Inferior parietal cortex (tissue), 1 donor: ENCODE measurements around the gene ETS1.

Experiments
- DNase-seq: peaks from one replicate; pipeline ENCODE4 v3.0.0-alpha.2; 2016; ENCODE audit errors: extremely low spot score

The ETS1 gene

DNA sequence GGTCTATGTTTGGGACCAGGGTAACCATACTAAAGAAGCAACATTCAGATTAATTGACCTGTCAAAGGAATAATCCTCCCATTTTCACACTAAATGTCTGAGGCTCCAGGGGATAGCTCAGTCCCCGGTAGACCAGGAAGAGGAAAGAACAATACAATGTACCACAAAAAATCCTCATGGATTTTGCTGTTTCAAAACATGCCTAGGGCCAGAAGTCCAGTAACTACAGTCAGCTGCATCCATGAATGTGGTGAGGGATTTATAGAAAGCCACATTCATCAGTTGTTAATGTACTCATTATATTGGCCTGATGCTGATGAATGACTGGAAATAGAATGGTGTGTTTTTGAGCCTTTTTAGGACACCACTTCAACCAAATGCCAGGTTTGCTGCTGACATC lies 6.9 kb upstream of the ETS1 start:
- no peak for DNase-seq

DNA sequence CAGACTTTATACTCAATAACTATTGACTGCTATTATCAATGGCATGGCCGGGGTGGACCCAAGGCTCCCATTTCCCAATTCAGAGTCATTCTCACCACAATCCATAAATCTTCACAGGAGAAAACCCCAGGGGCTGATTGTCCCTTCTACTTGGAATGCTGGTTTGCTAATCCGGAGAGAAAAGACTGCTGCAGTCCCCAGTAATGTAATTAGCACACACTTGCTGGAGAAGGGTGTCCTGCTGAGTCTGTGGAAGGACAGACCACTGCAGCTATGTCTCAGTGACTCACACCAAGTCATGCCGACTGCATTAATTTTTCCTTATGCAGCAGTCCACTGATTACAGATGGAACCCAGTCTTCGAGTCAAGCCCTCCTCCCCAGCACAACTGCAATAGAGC lies 5.9 kb upstream of the ETS1 start:
- no peak for DNase-seq

DNA sequence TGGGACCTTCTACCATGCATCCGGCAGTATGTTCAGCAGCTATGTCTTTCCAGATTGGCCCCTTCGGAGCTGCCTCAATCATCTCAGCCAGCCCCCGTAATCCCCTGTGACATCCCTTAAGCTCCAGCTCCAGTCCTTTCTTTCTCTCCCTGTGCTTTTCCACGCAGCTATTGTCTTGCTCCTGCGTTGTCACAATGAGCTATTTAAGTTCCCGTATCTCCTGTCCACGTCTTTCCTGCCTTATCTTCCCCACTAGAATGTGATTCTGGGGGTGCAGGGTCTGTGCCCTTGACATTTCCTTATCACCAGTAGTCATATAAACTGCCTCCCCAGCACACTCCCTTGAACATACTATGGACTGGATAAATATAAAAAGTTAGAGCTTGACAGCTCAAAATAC lies 5.1 kb upstream of the ETS1 start:
- DNase-seq, result no peak

DNA sequence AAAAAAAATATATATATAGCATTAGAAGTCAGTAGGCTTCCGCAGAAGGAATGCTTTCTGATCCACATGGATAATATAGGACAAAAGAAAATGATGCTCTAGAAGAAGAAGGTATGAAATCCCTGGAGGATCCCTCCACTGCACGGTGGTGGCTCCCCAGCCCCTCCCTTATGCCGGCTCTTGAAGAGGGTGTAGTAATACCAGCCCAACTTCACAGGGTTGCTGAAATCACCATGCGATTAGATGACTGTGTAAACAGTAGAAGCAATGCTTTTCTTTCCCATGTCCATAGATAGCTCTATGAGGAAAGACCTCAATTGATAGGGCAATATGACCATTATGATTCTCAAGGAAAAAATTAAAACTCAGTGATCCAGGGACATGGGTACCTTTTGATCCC lies 3.2 kb upstream of the ETS1 start:
- DNase-seq, result no peak

DNA sequence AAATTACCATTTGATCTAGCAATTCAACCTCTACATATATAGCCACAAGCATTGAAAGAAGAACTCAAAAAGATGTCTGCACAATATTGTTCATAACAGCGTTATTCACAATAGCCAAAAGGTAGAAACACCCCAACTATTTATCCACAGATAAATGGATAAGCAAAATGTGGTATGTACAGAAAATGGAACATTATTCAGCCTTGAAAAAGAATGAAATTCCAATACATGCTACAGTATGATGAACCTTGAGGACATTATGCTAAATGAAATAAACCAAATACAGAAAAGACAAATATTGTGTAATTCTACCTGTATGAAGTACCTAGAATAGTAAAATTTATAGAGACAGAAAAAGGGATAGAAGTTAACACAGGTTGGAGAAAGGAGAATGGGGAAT lies 2.6 kb upstream of the ETS1 start:
- DNase-seq, result no peak

DNA sequence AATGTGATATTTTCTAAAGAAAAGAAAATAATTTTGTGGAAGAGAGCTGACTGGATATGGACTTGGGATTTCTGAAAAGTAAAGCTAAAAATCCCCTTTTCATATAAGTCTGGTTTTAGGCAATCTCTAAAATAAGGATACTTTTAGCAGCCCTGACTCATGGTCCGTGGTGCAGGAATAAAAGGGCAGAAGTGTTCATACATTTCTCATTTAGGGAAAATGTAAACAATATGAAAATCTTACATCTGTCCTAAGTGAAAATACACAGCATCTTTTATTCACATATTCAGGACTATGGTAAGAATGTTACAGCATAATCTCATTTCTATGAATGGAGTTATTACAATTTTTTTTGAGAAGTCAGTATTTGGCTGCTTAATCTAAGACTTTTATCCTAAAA lies 735 bp upstream of the ETS1 start:
- no peak for DNase-seq

DNA sequence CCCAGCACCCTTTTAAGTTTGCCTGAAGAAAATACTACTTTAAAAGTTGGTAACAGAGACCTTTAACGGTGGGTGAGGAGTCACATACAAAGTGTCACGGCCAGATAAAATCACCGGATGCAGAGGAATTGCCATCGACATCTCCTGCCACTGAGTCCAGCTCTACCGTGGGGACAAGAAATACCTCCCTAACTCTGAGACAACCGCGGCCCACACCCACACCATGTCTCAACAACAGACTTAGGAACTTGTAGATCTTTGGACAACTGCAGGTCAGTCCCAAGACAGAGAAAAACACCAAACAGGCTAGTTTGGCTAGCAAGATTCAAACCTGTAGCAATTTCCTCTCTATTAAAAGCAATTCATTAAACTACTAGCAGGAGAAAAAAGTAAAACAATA lies 669 bp downstream of the ETS1 start:
- no peak for DNase-seq

DNA sequence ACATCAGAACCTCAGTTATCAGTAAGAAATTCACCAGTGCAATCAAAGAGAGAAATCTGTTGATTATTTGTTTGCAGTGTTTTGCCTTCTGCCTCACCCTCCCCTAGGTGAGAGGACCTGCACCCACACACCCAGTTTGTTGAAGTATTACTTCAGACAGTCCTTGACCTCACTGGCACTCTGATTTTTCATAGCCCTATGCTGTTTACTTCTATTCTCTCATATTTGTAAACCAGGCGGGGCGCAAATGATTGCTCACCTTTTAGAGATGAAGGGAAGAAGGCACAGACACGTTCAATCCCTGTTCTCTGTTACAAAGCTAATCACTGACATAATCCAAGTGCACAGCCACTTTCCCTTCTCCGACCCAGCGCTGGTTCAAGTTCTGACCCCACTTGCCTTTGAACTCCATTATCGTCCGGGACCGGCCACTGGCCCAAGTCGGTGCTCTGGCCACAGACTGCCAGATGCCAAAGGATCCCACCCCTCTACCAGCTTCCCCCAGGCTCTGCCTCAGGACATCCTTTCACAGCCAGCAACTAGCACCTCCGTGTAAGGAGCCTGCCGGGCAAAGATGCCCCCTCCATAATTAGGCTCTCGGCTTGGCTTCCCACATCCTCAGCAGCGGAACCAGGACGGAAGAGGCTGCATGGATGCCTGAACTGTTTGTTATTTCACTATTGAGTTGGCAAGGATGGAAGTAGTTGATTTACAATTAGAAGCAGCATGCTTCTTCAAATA lies 1.7 kb downstream of the ETS1 start:
- no peak for DNase-seq

DNA sequence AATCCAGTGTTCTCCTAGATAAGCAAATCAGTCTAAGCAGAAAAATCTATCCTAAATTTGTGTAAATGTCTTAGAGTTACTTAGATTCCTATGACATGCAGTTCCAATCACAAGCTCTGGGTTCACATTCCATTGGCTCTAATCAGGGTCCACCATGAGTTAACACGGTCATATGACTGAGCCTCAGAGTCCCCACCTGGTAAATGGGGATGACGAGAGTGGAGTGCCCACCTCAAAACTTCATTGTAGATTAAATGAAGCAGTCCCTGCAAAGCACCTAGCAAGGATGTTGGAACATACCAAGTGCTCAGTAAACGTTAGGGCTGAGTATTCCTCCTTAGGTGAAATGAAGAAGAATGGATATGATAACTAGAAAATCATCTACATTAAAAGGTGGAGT lies 3.1 kb downstream of the ETS1 start:
- no peak for DNase-seq

DNA sequence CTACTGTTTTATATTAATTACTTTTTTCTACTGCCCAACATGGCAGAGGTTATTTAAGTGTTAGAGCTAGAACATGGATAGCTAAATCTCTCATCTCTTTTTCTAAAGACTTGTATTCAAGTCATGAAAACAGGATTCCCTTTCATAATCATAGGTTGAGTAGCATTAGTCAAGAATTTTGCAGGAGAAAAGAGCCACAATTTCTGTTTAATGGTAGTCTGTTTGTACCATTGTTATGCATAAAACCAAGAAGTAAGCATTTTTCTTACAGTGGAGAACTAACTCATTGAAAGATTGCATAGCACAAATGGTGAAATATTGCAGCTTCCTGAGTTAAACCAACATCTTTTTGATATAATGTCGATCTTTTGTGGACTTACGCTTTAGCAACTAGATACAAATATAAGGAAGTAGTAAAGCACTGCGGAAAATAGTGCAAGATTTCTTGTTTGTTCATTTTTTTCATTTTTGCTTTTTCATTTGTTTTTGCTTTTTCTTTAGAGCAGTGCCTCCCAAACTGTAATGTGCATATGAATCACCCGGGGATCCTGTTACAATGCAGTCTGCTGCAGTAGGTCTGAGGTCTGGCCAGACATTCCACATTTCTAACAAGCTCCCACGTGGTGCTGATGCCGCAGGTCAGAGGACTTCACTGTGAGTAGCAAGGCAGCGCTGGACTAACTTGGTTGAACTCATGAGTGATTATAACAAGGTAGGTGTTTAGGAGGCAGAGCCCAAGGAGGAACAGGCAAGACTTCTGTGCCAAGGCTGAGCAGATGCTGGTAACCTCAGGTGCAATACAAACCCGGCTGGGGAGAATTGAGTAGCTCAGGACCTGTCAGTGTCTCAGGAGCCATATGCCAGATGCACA lies 4.6 kb downstream of the ETS1 start:
- DNase-seq, result no peak

DNA sequence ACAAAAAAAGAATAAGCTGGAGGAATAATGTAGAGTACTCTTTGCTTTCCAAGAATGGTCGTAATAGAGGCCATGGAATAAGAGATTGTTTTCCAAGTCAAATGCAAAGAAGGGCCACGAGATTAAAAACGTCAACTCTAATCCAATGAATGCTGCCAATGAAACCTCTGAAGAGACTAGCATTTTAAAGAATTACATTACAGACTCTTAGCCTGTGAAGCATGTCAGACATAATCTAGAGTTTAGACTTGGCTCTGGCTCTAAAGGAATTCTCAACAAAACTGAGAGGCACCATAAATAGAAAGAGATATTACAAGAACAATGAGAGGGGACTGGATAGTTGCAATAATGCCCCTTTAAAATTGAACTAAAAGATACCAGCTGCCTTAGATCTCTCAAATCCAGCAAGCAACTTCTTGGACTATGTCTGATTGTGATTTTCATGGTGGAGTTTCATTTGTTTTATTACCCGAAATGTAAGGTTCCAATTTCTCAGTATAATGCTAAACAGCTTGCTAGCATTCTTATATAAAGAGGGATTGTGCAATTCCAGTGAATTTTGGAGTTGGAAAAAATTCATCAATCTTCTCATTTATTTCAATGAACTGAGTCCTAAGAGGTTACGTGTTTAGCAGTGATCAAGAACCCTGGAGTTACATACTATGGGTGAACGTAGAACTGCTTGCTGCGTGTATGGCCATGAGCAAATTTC lies 5.6 kb downstream of the ETS1 start:
- DNase-seq, result no peak

DNA sequence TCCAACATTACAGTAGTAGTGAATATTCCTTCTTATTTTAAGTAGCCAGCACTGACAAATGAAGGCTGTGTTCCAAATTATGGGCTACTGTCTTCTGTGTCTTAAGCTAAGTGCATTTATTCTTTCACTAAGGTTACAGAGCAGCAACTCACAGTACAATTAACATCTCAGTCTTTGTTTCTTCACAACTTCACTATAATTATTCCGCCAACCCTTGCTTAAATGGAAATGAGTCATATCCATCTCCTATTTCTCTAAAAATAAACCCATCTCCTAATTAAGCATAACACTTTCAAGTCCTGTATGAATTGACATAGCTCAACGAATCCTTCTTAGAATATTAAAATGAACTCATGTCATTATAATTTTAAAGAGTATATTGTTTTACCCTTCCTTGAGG lies 6.7 kb downstream of the ETS1 start:
- no peak for DNase-seq

DNA sequence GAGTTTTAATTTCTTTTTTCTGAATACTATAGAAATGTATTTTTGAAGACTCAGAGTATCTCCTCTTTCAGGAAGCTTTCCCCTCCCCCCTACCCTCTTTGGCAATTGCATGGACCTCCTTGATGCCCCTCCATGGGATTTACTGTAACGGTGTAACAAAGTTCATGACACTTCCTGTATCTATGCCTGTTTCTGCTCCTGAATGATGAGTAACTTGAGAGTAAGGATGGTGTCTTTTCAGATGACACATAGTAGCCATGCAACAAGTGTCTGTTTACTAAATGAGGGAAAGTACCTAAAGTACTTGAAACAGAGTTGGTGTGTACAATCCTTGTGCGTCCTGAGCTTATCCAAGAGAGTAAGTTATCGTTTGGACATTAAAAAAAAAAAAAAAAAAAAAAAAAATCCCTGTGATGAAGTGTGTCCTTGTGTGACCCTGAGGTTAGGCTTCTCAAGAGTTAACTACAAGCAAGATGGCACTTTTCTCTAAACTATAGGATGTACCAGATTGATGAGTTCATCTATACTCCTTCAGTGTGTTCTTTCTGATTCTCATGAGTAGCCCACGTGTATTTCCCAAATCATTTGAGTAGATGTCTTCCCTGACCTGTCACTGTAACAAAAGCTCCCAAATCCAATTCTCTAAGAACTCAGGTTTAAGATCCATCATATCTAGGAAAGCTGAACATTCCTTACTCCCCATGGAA lies 7.4 kb downstream of the ETS1 start:
- no peak for DNase-seq

DNA sequence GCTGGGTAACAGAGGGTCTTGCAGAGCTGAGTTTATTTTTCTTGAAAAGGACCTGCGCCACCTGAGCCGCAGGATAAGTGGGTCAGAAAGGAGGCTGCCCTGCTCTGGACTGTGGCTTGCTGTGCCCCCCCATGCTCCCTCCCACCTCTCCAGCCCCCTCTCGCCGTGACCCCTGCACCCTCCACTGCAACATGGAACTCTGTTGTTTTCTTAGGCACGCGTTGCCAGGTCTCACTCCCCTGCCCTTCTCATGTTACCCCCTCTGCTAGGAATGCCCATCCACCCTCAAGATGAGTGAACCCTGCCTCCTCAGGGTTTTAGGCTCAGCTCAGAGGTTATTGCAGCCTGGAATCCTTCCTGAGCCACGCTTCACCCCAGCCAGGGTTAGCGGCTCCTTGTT lies 10.8 kb downstream of the ETS1 start:
- no peak for DNase-seq

DNA sequence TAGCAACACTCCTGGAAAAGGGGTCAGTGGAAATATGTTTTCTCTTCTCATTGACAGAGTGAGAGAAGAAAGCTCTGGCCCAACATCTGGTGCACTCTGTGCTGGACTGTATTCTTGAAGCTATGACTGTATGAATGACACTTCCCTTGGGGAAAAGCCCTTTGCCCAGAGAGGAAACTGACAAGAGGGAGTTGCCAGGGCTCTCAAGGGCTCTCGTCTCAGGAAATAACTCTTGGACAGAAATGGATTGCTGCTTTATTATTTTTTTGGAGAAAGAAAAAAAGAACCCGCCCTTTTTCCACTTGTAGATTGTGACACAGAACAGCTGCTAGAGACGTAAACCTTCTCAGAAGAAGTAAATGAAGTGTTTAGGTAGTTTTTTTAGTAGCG lies 11.4 kb downstream of the ETS1 start:
- DNase-seq, result no peak

DNA sequence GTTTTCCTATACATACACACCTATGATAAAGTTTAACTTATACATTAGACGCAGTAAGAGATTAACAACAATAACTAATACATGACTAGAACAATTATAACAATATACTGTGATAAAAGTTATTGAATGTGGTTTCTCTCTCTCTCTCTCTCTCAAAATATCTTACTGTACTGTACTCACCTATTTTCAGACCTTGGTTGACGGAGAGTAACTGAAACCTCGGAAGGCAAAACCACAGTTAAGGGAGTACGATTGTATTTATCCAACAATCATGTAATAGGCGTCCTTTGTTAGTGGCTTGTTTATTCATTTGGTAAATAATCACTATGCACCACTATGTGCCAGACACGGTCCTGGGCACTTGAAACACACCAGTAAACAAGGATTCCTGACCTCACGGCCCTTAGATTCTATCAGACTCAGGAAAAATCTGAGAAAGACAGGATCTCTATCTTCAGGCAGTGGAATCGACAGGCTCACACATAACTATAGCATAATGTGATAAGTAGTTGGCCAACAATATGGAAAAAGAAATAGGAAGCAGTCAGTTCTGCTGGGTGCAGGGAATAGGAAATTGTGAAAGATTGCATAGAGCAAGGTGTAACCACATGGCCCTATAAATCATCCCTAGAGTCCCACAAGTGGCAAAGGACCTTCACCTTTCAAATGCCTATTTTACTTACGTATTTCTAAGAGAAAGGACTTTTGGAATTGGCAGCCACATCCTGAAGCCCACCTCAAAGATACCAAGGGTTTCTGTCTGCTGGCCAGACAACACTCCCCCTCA lies 12.0 kb downstream of the ETS1 start:
- DNase-seq, result no peak

DNA sequence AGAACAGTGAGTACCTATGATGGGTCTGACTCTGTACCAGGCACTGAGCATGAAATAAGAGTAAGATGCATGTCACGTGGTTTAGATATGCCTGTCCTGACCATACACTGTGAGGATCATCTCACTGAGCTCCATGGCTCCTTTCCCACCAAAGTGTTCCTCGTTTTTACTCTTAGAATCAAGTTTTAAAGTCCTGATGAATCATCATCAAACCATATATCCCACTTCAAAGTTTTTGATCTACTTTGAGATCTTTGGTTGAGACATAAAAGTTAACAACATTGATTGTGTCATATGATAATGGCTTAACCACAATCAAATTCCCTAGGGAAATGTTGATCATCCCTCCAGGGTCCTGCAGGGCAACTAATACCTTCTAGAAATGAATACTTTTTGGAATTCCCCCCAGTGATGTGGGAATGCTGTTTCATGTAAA lies 12.8 kb downstream of the ETS1 start:
- no peak for DNase-seq

DNA sequence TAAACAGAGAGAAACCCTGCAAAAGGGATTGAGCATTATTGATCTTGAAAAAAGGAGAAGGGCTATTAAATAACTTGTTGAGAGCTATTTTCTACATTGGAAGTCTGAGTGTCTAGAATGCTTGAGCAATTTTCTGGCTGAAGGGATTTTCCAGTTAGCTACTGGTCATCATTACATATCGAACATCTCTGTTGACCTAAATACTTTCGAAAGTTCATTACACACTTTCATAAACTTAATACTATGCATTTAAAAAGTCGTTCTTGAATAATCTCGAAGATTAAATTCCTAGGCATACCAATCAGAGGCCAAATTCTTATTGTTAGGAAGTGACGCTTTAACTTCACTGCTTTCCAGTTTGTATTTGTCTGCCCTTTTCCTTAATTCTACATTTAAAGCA lies 13.7 kb downstream of the ETS1 start:
- no peak for DNase-seq

DNA sequence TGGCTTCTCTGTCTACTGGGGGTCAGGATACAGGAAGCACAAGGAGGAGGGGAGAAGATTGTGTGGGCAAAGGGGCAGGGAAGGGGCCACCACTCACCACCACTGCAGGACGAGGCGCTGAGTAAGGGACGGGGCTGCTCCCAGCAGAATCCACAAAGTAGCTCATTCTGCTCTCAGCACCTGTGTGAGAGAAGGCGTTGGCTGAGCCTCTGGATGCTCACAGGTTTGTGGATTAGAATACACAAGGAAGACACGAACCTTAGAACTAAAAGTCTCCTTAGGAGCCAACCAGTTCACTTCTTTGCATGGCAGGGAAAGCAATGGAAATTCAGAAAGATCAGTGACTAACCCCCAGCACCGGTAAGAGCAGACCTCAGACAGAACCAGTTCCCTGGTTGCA lies 14.4 kb downstream of the ETS1 start:
- DNase-seq, result no peak

DNA sequence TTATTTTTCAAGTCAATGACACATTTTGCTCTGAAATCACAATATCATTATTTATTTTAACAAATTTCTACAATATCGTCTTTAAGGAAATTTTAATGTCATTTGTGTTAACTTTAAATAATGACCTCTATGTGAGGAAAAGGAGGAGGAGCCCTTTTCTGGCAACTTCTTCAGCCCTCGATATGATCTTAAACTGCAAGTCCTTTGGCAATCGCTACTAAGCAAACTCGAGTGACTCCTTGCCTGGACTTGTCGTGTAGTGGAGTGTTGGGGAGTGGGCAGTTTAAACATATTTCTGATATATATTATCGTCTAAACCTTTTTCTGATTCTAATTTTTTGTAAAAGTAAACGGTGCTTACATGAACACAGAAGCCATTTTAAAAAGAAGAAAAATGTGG lies 16.7 kb downstream of the ETS1 start:
- DNase-seq, result no peak

DNA sequence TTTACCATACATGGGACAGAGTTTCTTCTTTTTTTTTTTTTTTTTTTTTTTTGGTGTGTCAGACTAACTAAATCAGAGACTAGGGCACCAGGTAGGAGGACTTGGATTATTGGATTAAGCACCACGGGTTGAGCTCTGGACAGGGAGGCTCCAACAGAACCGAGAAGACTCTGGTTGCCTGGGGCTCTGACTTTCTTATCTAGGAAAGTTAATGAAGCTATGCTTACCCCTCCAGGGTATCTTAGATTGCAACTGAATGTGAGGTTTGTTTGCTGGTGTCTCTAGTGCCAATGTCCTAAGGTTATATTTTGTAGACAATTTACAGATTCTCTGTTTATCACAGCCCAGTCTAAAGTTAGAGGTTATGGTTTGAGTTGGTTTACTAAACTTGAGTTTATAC lies 18.1 kb downstream of the ETS1 start:
- DNase-seq, result no peak
